A673 (cell line): ENCODE measurements around the gene AVP. TPM values are rescaled to one million over a fixed set of nuclear protein-coding genes. Genes with fewer than 3 reads are reported as not detected.

ENCODE experiments used
- BruUV-seq: library from RNA; stranded (reverse); fragments of 400-500 nt; replicated peaks from 2 replicates; lab custom pipeline; 2021; lab: Mats Ljungman, UMichigan
- CTCF ChIA-PET: fragments of 300-600 bp; sonication (Branson Sonifier 250); formaldehyde crosslinking; loops from one replicate; lab custom pipeline; 2022; ENCODE audit warnings: antibody characterized with exemption; lab: Charles Lee
- POLR2A ChIA-PET: fragments of 300-600 bp; sonication (Branson Sonifier 250); formaldehyde crosslinking; loops from one replicate; lab custom pipeline; 2022; ENCODE audit warnings: antibody characterized with exemption; ENCODE audit not compliant: low non-redundant PET; lab: Charles Lee
- DNase-seq: peaks from one replicate; pipeline ENCODE4 v3.0.0-alpha.2; 2015; ENCODE audit warnings: low spot score
- H3K27ac ChIP-seq: fragments of 200-600 bp; sonication (generic); 2 replicates; pipeline ENCODE4 v1.5.1; 2016; ENCODE audit warnings: mixed run types, low read depth, mild to moderate bottlenecking, mixed read lengths, antibody characterized with exemption, low read length; ENCODE audit not compliant: poor library complexity, severe bottlenecking
- H3K27me3 ChIP-seq: fragments of 200-600 bp; sonication (generic); replicated peaks from 2 replicates; pipeline ENCODE4 v1.6.1; 2017; ENCODE audit warnings: mixed run types, low read depth, mild to moderate bottlenecking, mixed read lengths, antibody characterized with exemption, low read length; ENCODE audit not compliant: insufficient read depth, poor library complexity
- H3K36me3 ChIP-seq: fragments of 200-600 bp; sonication (generic); 2 replicates; pipeline ENCODE4 v1.6.1; 2016; ENCODE audit warnings: mixed run types, mild to moderate bottlenecking, mixed read lengths, antibody characterized with exemption, low read length; ENCODE audit not compliant: insufficient read depth, poor library complexity, severe bottlenecking
- H3K4me1 ChIP-seq: fragments of 200-600 bp; sonication (generic); 2 replicates; pipeline ENCODE4 v1.6.1; 2017; ENCODE audit warnings: mixed run types, mild to moderate bottlenecking, mixed read lengths, antibody characterized with exemption, low read length; ENCODE audit not compliant: insufficient read depth, poor library complexity, severe bottlenecking
- H3K4me3 ChIP-seq: fragments of 200-600 bp; sonication (generic); 2 replicates; pipeline ENCODE4 v1.5.1; 2016; ENCODE audit warnings: low read depth, mixed run types, mild to moderate bottlenecking, mixed read lengths, low read length; ENCODE audit not compliant: poor library complexity, severe bottlenecking
- H3K9me3 ChIP-seq: fragments of 200-600 bp; sonication (generic); 2 replicates; pipeline ENCODE4 v1.6.1; 2016; ENCODE audit warnings: mixed run types, low read depth, mild to moderate bottlenecking, mixed read lengths, antibody characterized with exemption, low read length; ENCODE audit not compliant: poor library complexity, severe bottlenecking
- CTCF ChIP-seq: fragments of 300-800, 200-600 bp; sonication (generic); conservative IDR thresholded peaks from 2 replicates; pipeline ENCODE4 v1.5.1; 2017; ENCODE audit warnings: low read depth, mild to moderate bottlenecking, antibody characterized with exemption, low read length, moderate library complexity, mixed read lengths
- EZH2 ChIP-seq: fragments of 200-600 bp; sonication (generic); IDR thresholded peaks from 2 replicates; pipeline ENCODE4 v1.6.1; 2017; ENCODE audit warnings: borderline replicate concordance, low read depth, mild to moderate bottlenecking, mixed read lengths, antibody characterized with exemption, low read length; ENCODE audit not compliant: poor library complexity, severe bottlenecking
- intact Hi-C: fragments of 100-400 bp; cut with micrococcal nuclease; formaldehyde crosslinking; loops from one replicate; pipeline ENCODE4 v1.10.0; 2022; ENCODE audit not compliant: unreplicated experiment
- total RNA-seq: library from RNA; stranded (reverse); gene quantifications from 2 replicates; pipeline ENCODE4 v1.2.3, GENCODE V29; 2021

AVP gene
- total RNA-seq, 1 experiment from 2014 or later, result not detected

GRCh38 chr20:3082306-3082951 is 2.1 kb downstream of the AVP start:
- CTCF ChIA-PET, result interaction anchor here (0.6 kb wide), 1 partner anchor 734 kb away, joined by 3 read pairs; no protein-coding TSS in a partner anchor
- Histone ChIP-seq H3K4me1 (no peaks in the 10 kb centered on the region), H3K36me3 (no peaks in the 10 kb centered on the region), H3K27me3 (peaks cover 45% of the 10 kb centered on the region), H3K4me3 (peak overlapping the region; percentile 25), H3K27ac (no peak overlapping the region), H3K9me3 (no peaks in the 10 kb centered on the region)
- TF ChIP-seq EZH2 (peak; percentile 92), CTCF (no peak)
- POLR2A ChIA-PET, result no interaction called here
- BruUV-seq, result no TSS peak
- intact Hi-C loops, result no loop called here
- no peak for DNase-seq

- Histone ChIP-seq H3K27ac (no peak overlapping the region), H3K36me3 (no peaks in the 10 kb centered on the region), H3K9me3 (no peaks in the 10 kb centered on the region), H3K4me3 (no peak overlapping the region), H3K4me1 (no peaks in the 10 kb centered on the region), H3K27me3 (peaks cover 45% of the 10 kb centered on the region)
- BruUV-seq, result no TSS peak
- no peak for TF ChIP-seq EZH2
- no peak for TF ChIP-seq CTCF
- intact Hi-C loops, result no loop called here
- no peak for DNase-seq
- ChIA-PET POLR2A (no interaction called here), CTCF (no interaction called here)
These were observed 2.9 kb downstream of the AVP start for GRCh38 chr20:3081641-3082040.

- H3K27ac ChIP-seq, result no peak overlapping the region
- intact Hi-C loops, result no loop called here
- CTCF ChIA-PET, result no interaction called here
- no peaks in the 10 kb centered on the region for H3K4me1 ChIP-seq
- no peaks in the 10 kb centered on the region for H3K36me3 ChIP-seq
- no TSS peak for BruUV-seq
- H3K27me3 ChIP-seq, result peaks cover 45% of the 10 kb centered on the region
- H3K9me3 ChIP-seq, result no peaks in the 10 kb centered on the region
- POLR2A ChIA-PET, result no interaction called here
- TF ChIP-seq CTCF, result no peak
- TF ChIP-seq EZH2, result no peak
- no peak for DNase-seq
- H3K4me3 ChIP-seq, result no peak overlapping the region
These were observed 3.6 kb downstream of the AVP start for GRCh38 chr20:3080939-3081388.
